HepG2 (cell line): ENCODE measurements around the gene PIEZO2. TPM values are rescaled to one million over a fixed set of nuclear protein-coding genes. Genes with fewer than 3 reads are reported as not detected.
A peak's percentile ranks its signal among the peaks of the same experiment; 100 is the strongest.

Source experiments
- FOSL1 ChIP-seq: sonication (generic); formaldehyde crosslinking; IDR thresholded peaks from 2 replicates; pipeline ENCODE4 v1.9.0; 2021; ENCODE audit warnings: missing genetic modification reagents, borderline replicate concordance
- IRF2 ChIP-seq: IDR thresholded peaks from 2 replicates; pipeline ENCODE4 v1.6.1; 2018; ENCODE audit warnings: missing genetic modification reagents, missing compliant biosample characterization
- KDM1A ChIP-seq: IDR thresholded peaks from 2 replicates; pipeline ENCODE4 v1.6.1; 2016; ENCODE audit warnings: missing compliant biosample characterization
- PATZ1 ChIP-seq: sonication (generic); formaldehyde crosslinking; IDR thresholded peaks from 2 replicates; pipeline ENCODE4 v1.4.0; 2020; ENCODE audit warnings: missing genetic modification reagents
- RAD21 ChIP-seq: fragments of 450-650 bp; formaldehyde crosslinking; IDR thresholded peaks from 2 replicates; pipeline ENCODE4 v1.5.0; 2020; ENCODE audit warnings: mild to moderate bottlenecking
- ZBTB40 ChIP-seq, 2 experiments: fragments of 450-650 bp in 1 of 2; sonication (generic) in 1 of 2; formaldehyde crosslinking in 1 of 2; IDR thresholded peaks; 2 replicates each; pipeline versions ENCODE4 v1.6.1 to v1.8.0; 2016 to 2022; ENCODE audit warnings: antibody characterized with exemption in 1 of 2, mild to moderate bottlenecking in 1 of 2, missing genetic modification reagents in 1 of 2
- ZC3H4 ChIP-seq: sonication (generic); formaldehyde crosslinking; IDR thresholded peaks from 2 replicates; pipeline ENCODE4 v1.4.0; 2020; ENCODE audit warnings: missing genetic modification reagents, borderline replicate concordance
- ZNF101 ChIP-seq: sonication (generic); formaldehyde crosslinking; IDR thresholded peaks from 2 replicates; pipeline ENCODE4 v1.4.0; 2020; ENCODE audit warnings: mild to moderate bottlenecking, low read depth, missing genetic modification reagents, borderline replicate concordance
- ZNF513 ChIP-seq: sonication (generic); formaldehyde crosslinking; conservative IDR thresholded peaks from 2 replicates; pipeline ENCODE4 v1.5.0; 2020; ENCODE audit warnings: missing genetic modification reagents
- ZNF619 ChIP-seq: sonication (generic); formaldehyde crosslinking; IDR thresholded peaks from 2 replicates; pipeline ENCODE4 v1.4.0; 2020; ENCODE audit warnings: mild to moderate bottlenecking, missing genetic modification reagents
- ZNF782 ChIP-seq: sonication (generic); formaldehyde crosslinking; IDR thresholded peaks from 2 replicates; pipeline ENCODE4 v1.4.0; 2020; ENCODE audit warnings: missing genetic modification reagents, mild to moderate bottlenecking, borderline replicate concordance
- ZNF792 ChIP-seq: IDR thresholded peaks from 2 replicates; pipeline ENCODE4 v1.6.1; 2016
- ZSCAN12 ChIP-seq: sonication (generic); formaldehyde crosslinking; IDR thresholded peaks from 2 replicates; pipeline ENCODE4 v1.9.0; 2021; ENCODE audit warnings: mild to moderate bottlenecking, missing genetic modification reagents
- polyA plus RNA-seq, 8 experiments: library from polyadenylated mRNA; depleted of rRNA in 3 of 8; stranded (reverse) in 7 of 8; unstranded in 1 of 8; fragments of >200 nt; fragmentation: Illumina TruSeq in 4 of 8; extraction: Trizol in 4 of 8; gene quantifications; 2 replicates each; pipeline versions ENCODE4 v1.2.1 to v1.2.3, GENCODE V29; 2011 to 2016; ENCODE audit warnings: low read depth in 4 of 8, missing spikeins in 1 of 8, mixed read lengths in 1 of 8; ENCODE audit not compliant: insufficient read depth in 1 of 8
- total RNA-seq, 5 experiments: library from RNA; depleted of rRNA; stranded (reverse); fragments of >200 nt; fragmentation: Illumina TruSeq; extraction: Trizol; gene quantifications; 2 replicates each; pipeline ENCODE4 v1.2.3, GENCODE V29; 2016; ENCODE audit warnings: low read depth in 1 of 5
- TF ChIP-seq, protein P1 (sequence below): sonication (generic); formaldehyde crosslinking; IDR thresholded peaks from 2 replicates; pipeline ENCODE4 v1.4.0; 2020; ENCODE audit warnings: mild to moderate bottlenecking, missing genetic modification reagents

PIEZO2 gene
- total and polyA plus RNA-seq, 2 of the 13 experiments (the other 11 are each of a cell fraction or from before 2014, with no cell fraction given): 15.2 to 27.2 TPM

GRCh38 chr18:10912790-10913545, 236.4 kb downstream of the PIEZO2 start (continued):
- no peak for TF ChIP-seq ZBTB40 (IDR thresholded peaks at IDR 0.05)
- TF ChIP-seq ZBTB40 (CRISPR knock-in tag; IDR thresholded peaks at IDR 0.05): no peak
- TF ChIP-seq RAD21 (CRISPR knock-in tag): no peak
- TF ChIP-seq, protein P1, sequence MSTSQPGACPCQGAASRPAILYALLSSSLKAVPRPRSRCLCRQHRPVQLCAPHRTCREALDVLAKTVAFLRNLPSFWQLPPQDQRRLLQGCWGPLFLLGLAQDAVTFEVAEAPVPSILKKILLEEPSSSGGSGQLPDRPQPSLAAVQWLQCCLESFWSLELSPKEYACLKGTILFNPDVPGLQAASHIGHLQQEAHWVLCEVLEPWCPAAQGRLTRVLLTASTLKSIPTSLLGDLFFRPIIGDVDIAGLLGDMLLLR (CRISPR knock-in tag): no peak
- TF ChIP-seq PATZ1 (CRISPR knock-in tag): no peak
- no peak for TF ChIP-seq ZNF101
- TF ChIP-seq ZC3H4 (CRISPR knock-in tag): no peak
- TF ChIP-seq IRF2 (CRISPR knock-in tag): no peak
- TF ChIP-seq ZNF792: no peak
- no peak for TF ChIP-seq ZNF782 (CRISPR knock-in tag)
- TF ChIP-seq ZSCAN12 (CRISPR knock-in tag): no peak
- TF ChIP-seq FOSL1 (CRISPR knock-in tag): 0 out of 2 replicates have a peak, but pooled peaks have one; percentile 30
- TF ChIP-seq ZNF513 (CRISPR knock-in tag): no peak
- TF ChIP-seq ZNF619: no peak
- TF ChIP-seq KDM1A (CRISPR knock-in tag): no peak
